GM12891 (cell line): ENCODE data around the gene ATG16L1.

ENCODE experiments used
- DNase-seq: peaks from one replicate; pipeline ENCODE4 v3.0.0; 2011; ENCODE audit warnings: low spot score; ENCODE audit not compliant: insufficient read length
- FAIRE-seq: peaks from 2 replicates; lab custom pipeline; 2011; peaks lifted over from hg19 to GRCh38; lab: Jason Lieb, UNC
- PAX5 ChIP-seq: IDR thresholded peaks from 2 replicates; pipeline ENCODE4 v1.6.1; 2011; ENCODE audit warnings: low read length, moderate library complexity, mild to moderate bottlenecking; ENCODE audit not compliant: insufficient read depth, severe bottlenecking
- POLR2A ChIP-seq: IDR thresholded peaks from 2 replicates; pipeline ENCODE4 v1.6.1; 2011; ENCODE audit warnings: low read depth, low read length, control low read depth
- POLR2AphosphoS5 ChIP-seq: IDR thresholded peaks from 2 replicates; pipeline ENCODE4 v1.6.1; 2011; ENCODE audit warnings: low read depth, low read length, control low read depth
- POU2F2 ChIP-seq: IDR thresholded peaks from 2 replicates; pipeline ENCODE4 v1.6.1; 2011; ENCODE audit warnings: low read depth, mild to moderate bottlenecking, control low read depth, low read length, moderate library complexity
- SPI1 ChIP-seq: IDR thresholded peaks from 2 replicates; pipeline ENCODE4 v1.6.1; 2011; ENCODE audit warnings: low read depth, low read length, control low read depth
- TAF1 ChIP-seq: IDR thresholded peaks from 2 replicates; pipeline ENCODE4 v1.6.1; 2011; ENCODE audit warnings: low read depth, low read length, control low read depth

ATG16L1 gene

GRCh38 chr2:233301811-233302210 lies 50.3 kb downstream of the ATG16L1 start:
- DNase-seq (no peak), FAIRE-seq (no peak)
- TF ChIP-seq PAX5: no peak
- TF ChIP-seq POU2F2: no peak
- no peak for TF ChIP-seq SPI1
- no peak for TF ChIP-seq POLR2A
- no peak for TF ChIP-seq POLR2AphosphoS5
- no peak for TF ChIP-seq TAF1

- DNase-seq (no peak), FAIRE-seq (no peak)
- TF ChIP-seq POLR2A: no peak
- no peak for TF ChIP-seq PAX5
- TF ChIP-seq TAF1: no peak
- TF ChIP-seq SPI1: no peak
- TF ChIP-seq POLR2AphosphoS5: no peak
- no peak for TF ChIP-seq POU2F2
Observed at GRCh38 chr2:233303252-233303651, 51.8 kb downstream of the ATG16L1 start.

- FAIRE-seq (no peak), DNase-seq (no peak)
- TF ChIP-seq POU2F2: no peak
- TF ChIP-seq SPI1: no peak
- TF ChIP-seq TAF1: no peak
- no peak for TF ChIP-seq POLR2AphosphoS5
- TF ChIP-seq PAX5: no peak
- TF ChIP-seq POLR2A: no peak
Observed at GRCh38 chr2:233307565-233307964, 56.1 kb downstream of the ATG16L1 start, which contains the start of gene SAG. SAG (plus strand) TSS chr2:233307816; CDS start chr2:233309190, 1,374 bp downstream.

- DNase-seq: no peak
- FAIRE-seq: no peak
- TF ChIP-seq POLR2AphosphoS5 (no peak), SPI1 (no peak), TAF1 (no peak), POLR2A (no peak), PAX5 (no peak), POU2F2 (no peak)
Observed at GRCh38 chr2:233311241-233311926, 59.9 kb downstream of the ATG16L1 start.

- DNase-seq (no peak), FAIRE-seq (peak; percentile 58)
- no peak for TF ChIP-seq PAX5
- no peak for TF ChIP-seq TAF1
- no peak for TF ChIP-seq POU2F2
- no peak for TF ChIP-seq POLR2AphosphoS5
Observed at GRCh38 chr2:233312874-233313273, 61.4 kb downstream of the ATG16L1 start.

GRCh38 chr2:233314180-233314925 lies 62.9 kb downstream of the ATG16L1 start:
- no peak for TF ChIP-seq TAF1
- no peak for TF ChIP-seq POLR2A
- TF ChIP-seq PAX5: no peak
- no peak for FAIRE-seq
- DNase-seq: no peak

- no peak for TF ChIP-seq POLR2AphosphoS5
- TF ChIP-seq TAF1: no peak
- TF ChIP-seq SPI1: no peak
- no peak for TF ChIP-seq POLR2A
- TF ChIP-seq PAX5: no peak
- TF ChIP-seq POU2F2: no peak
- FAIRE-seq (no peak), DNase-seq (no peak)
Observed at GRCh38 chr2:233317196-233317943, 65.9 kb downstream of the ATG16L1 start.

- TF ChIP-seq SPI1 (no peak), TAF1 (no peak), POLR2A (no peak), POU2F2 (no peak), PAX5 (no peak), POLR2AphosphoS5 (no peak)
- FAIRE-seq (no peak), DNase-seq (no peak)
Observed at GRCh38 chr2:233319256-233319655, 67.8 kb downstream of the ATG16L1 start.

- no peak for TF ChIP-seq POU2F2
- no peak for TF ChIP-seq POLR2A
- no peak for TF ChIP-seq PAX5
- no peak for TF ChIP-seq TAF1
- TF ChIP-seq POLR2AphosphoS5: no peak
- no peak for TF ChIP-seq SPI1
- DNase-seq (no peak), FAIRE-seq (no peak)
Observed at GRCh38 chr2:233320470-233320869, 69.0 kb downstream of the ATG16L1 start.
